PC-3 (cell line): Measurements from ENCODE around the gene HDAC4. TPM values are rescaled to one million over a fixed set of nuclear protein-coding genes. Genes with fewer than 3 reads are reported as not detected.

Source experiments
- ATAC-seq: fragments of 200-7000 bp; cut with Tn5 transposase; 2 replicates; pipeline ENCODE4 v1.9.1; 2020; ENCODE audit warnings: mild to moderate bottlenecking, moderate library complexity
- BruUV-seq: library from RNA; stranded (reverse); fragments of 400-500 nt; replicated peaks from 2 replicates; lab custom pipeline; 2021; lab: Mats Ljungman, UMichigan
- CTCF ChIA-PET: fragments of 300-600 bp; sonication (Branson Sonifier 250); formaldehyde crosslinking; loops from one replicate; lab custom pipeline; 2022; ENCODE audit warnings: antibody characterized with exemption; lab: Charles Lee
- POLR2A ChIA-PET: fragments of 300-600 bp; sonication (Branson Sonifier 250); formaldehyde crosslinking; loops from one replicate; lab custom pipeline; 2022; ENCODE audit warnings: antibody characterized with exemption; ENCODE audit not compliant: unreplicated experiment; lab: Charles Lee
- DNase-seq: peaks from one replicate; pipeline ENCODE4 v3.0.0-alpha.2; 2015
- H2AFZ ChIP-seq: fragments of 300-600 bp; sonication (generic); 2 replicates; pipeline ENCODE4 v1.6.0; 2016; ENCODE audit warnings: antibody characterized with exemption, low read length
- H3F3A ChIP-seq: fragments of 300-600 bp; sonication (generic); one replicate; pipeline ENCODE4 v1.6.0; 2017; ENCODE audit warnings: antibody characterized with exemption, low read length, control low read depth, mild to moderate bottlenecking; ENCODE audit not compliant: unreplicated experiment
- H3K27ac ChIP-seq: fragments of 300-600 bp; sonication (generic); 2 replicates; pipeline ENCODE4 v1.5.1; 2016; ENCODE audit warnings: mild to moderate bottlenecking, low read length
- H3K27me3 ChIP-seq: fragments of 300-600 bp; sonication (generic); 2 replicates; pipeline ENCODE4 v1.6.1; 2016; ENCODE audit warnings: low read length, mixed read lengths
- H3K36me3 ChIP-seq: fragments of 300-600 bp; sonication (generic); 2 replicates; pipeline ENCODE4 v1.6.1; 2016; ENCODE audit warnings: low read depth, mixed run types, low read length, mixed read lengths
- H3K4me1 ChIP-seq: fragments of 300-600 bp; sonication (generic); 2 replicates; pipeline ENCODE4 v1.5.1; 2016; ENCODE audit warnings: low read length; ENCODE audit not compliant: insufficient read depth
- H3K4me2 ChIP-seq: fragments of 300-600 bp; sonication (generic); 2 replicates; pipeline ENCODE4 v1.6.0; 2016; ENCODE audit warnings: low read length
- H3K4me3 ChIP-seq: fragments of 300-600 bp; sonication (generic); 2 replicates; pipeline ENCODE4 v1.5.1; 2016; ENCODE audit warnings: mild to moderate bottlenecking, low read length, mixed read lengths
- H3K79me2 ChIP-seq: fragments of 300-600 bp; sonication (generic); 2 replicates; pipeline ENCODE4 v1.6.1; 2017; ENCODE audit warnings: low read length, mixed read lengths
- H3K9ac ChIP-seq: fragments of 300-600 bp; sonication (generic); 2 replicates; pipeline ENCODE4 v1.6.0; 2016; ENCODE audit warnings: mild to moderate bottlenecking, low read length
- H3K9me2 ChIP-seq: fragments of 300-600 bp; sonication (generic); replicated peaks from 2 replicates; pipeline ENCODE4 v1.6.1; 2016; ENCODE audit warnings: mixed run types, low read length, mixed read lengths
- H3K9me3 ChIP-seq: fragments of 300-600 bp; sonication (generic); 2 replicates; pipeline ENCODE4 v1.6.1; 2016; ENCODE audit warnings: low read length, mixed read lengths
- H4K20me1 ChIP-seq: fragments of 300-600 bp; sonication (generic); 2 replicates; pipeline ENCODE4 v1.6.1; 2016; ENCODE audit warnings: low read length, mixed read lengths
- EZH2 ChIP-seq: fragments of 300-600 bp; sonication (generic); IDR thresholded peaks from one replicate; pipeline ENCODE4 v1.6.1; 2017; ENCODE audit warnings: antibody characterized with exemption, mild to moderate bottlenecking, low read length; ENCODE audit not compliant: unreplicated experiment
- EZH2phosphoT487 ChIP-seq: fragments of 300-600 bp; sonication (generic); IDR thresholded peaks from 2 replicates; pipeline ENCODE4 v1.6.1; 2018; ENCODE audit warnings: mild to moderate bottlenecking, antibody characterized with exemption, low read length, borderline replicate concordance
- intact Hi-C: fragments of 100-400 bp; cut with micrococcal nuclease; formaldehyde crosslinking; loops from 2 replicates; pipeline ENCODE4 v1.9.0; 2023
- total RNA-seq: library from RNA; depleted of rRNA; stranded (reverse); fragments of >200 nt; gene quantifications from 2 replicates; pipeline ENCODE4 v1.2.3, GENCODE V29; 2014
- TF ChIP-seq, protein P1 (sequence below): fragments of 300-600 bp; sonication (generic); conservative IDR thresholded peaks from 2 replicates; pipeline ENCODE4 v1.5.1; 2017; ENCODE audit warnings: antibody characterized with exemption, low read depth, mild to moderate bottlenecking, low read length

Gene HDAC4
- total RNA-seq, 1 experiment from 2014 or later: 8.5 TPM

DNA sequence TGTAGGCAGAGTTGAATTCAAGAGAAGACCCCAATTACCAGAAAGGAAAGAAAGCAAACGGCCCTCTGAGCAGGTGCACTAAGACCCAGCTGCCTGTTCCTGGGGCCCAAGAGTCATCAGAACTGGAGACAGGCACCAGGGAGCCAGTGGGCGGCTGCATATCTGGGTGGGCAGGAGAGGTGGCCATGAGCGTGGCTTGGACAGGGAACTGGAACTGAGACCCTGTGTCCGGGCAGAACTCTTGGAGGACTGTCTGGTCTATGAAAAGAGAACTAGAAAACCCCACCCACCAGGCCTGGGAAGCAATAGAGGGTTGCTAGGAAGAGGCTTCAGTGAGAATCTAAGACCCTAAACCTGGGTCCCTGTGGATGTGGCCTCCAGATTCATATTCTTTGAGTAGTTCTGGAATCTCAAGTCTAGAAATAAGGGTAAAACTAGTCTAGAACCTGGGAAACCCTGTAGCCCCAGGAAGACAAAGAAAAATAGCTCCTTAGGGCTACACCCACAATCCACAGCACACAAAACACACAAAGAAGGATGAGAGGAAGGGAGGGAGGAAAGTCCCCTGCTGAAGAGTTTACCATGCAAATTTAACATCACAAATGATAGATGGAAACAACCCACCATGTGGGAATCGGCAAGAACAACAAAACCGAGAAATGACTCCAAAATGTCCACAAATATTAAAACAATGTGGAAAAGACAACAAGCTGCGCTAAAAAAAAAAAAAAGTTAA lies 147.0 kb downstream of the HDAC4 start:
- Histone ChIP-seq H2AFZ (no peak overlapping the region), H3K36me3 (no peaks in the 10 kb centered on the region), H3K9me3 (no peaks in the 10 kb centered on the region), H3K4me1 (peaks cover 6% of the 10 kb centered on the region; the same call in 1 of the 2 replicates), H3K27me3 (no peaks in the 10 kb centered on the region), H3K9ac (no peak overlapping the region), H3F3A (no peaks in the 10 kb centered on the region), H3K79me2 (peaks cover 5% of the 10 kb centered on the region; the same call in 1 of the 2 replicates), H4K20me1 (no peaks in the 10 kb centered on the region), H3K27ac (no peak overlapping the region), H3K4me3 (no peak overlapping the region), H3K9me2 (no peaks in the 10 kb centered on the region), H3K4me2 (no peak overlapping the region)
- TF ChIP-seq EZH2phosphoT487: no peak
- TF ChIP-seq EZH2: no peak
- TF ChIP-seq, protein P1, sequence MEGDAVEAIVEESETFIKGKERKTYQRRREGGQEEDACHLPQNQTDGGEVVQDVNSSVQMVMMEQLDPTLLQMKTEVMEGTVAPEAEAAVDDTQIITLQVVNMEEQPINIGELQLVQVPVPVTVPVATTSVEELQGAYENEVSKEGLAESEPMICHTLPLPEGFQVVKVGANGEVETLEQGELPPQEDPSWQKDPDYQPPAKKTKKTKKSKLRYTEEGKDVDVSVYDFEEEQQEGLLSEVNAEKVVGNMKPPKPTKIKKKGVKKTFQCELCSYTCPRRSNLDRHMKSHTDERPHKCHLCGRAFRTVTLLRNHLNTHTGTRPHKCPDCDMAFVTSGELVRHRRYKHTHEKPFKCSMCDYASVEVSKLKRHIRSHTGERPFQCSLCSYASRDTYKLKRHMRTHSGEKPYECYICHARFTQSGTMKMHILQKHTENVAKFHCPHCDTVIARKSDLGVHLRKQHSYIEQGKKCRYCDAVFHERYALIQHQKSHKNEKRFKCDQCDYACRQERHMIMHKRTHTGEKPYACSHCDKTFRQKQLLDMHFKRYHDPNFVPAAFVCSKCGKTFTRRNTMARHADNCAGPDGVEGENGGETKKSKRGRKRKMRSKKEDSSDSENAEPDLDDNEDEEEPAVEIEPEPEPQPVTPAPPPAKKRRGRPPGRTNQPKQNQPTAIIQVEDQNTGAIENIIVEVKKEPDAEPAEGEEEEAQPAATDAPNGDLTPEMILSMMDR: no peak
- intact Hi-C loops: no loop called here
- no TSS peak for BruUV-seq
- ChIA-PET POLR2A (no interaction called here), CTCF (no interaction called here)
- ATAC-seq: no peak
- DNase-seq: no peak

DNA sequence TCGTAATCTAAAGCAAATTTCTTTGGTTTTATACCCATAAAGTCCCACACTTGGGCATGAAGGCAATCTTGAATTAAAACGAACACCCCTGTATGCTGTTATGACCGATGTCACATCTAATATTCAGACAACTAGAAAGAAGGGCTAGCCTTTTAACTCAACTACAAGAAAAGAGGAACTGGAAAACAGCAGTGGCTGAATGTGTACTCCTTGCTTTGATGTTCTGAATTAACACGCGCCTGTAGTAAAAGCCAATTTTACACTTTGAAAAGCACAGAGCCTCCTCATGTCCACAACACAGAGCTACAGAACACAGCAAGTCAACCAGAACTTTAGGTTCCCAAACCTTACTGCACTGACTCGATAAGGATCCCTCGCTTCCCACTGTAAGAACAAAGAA lies 147.6 kb downstream of the HDAC4 start:
- Histone ChIP-seq H3F3A (no peaks in the 10 kb centered on the region), H4K20me1 (no peaks in the 10 kb centered on the region), H2AFZ (no peak overlapping the region), H3K27ac (no peak overlapping the region), H3K79me2 (peaks cover 5% of the 10 kb centered on the region; the same call in 1 of the 2 replicates), H3K4me3 (no peak overlapping the region), H3K4me1 (peaks cover 9% of the 10 kb centered on the region; the same call in 1 of the 2 replicates), H3K9me3 (no peaks in the 10 kb centered on the region), H3K4me2 (no peak overlapping the region), H3K9ac (no peak overlapping the region), H3K27me3 (no peaks in the 10 kb centered on the region), H3K9me2 (no peaks in the 10 kb centered on the region), H3K36me3 (no peaks in the 10 kb centered on the region)
- no TSS peak for BruUV-seq
- intact Hi-C loops: no loop called here
- CTCF ChIA-PET: no interaction called here
- no peak for ATAC-seq
- TF ChIP-seq EZH2phosphoT487 (no peak), EZH2 (no peak)
- TF ChIP-seq, protein P1: no peak
- POLR2A ChIA-PET: no interaction called here
- no peak for DNase-seq

DNA sequence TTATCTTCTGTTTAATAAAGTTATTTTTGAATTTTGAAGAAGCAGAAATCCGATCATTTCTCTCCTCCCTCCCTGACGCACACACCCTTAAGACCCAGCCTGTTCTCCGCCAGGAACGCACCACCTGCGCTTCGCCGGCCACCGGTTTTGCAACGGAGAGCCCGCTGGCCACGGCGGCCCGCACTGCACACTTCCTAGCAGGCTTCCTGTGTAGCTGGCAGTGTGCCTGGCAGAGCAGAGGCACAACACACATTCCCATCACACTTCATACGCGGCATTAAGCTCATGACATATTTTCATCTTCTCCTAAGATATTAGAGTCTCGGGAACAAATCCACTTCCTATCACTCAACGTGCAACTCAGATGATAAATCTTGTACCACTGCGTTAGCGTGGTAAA lies 148.0 kb downstream of the HDAC4 start:
- no peak overlapping the region for H3K4me2 ChIP-seq
- ChIA-PET CTCF (no interaction called here), POLR2A (no interaction called here)
- H4K20me1 ChIP-seq: no peaks in the 10 kb centered on the region
- intact Hi-C loops: no loop called here
- H2AFZ ChIP-seq: no peak overlapping the region
- no peaks in the 10 kb centered on the region for H3K9me3 ChIP-seq
- no peaks in the 10 kb centered on the region for H3K36me3 ChIP-seq
- H3K27ac ChIP-seq: no peak overlapping the region
- no peak overlapping the region for H3K9ac ChIP-seq
- H3F3A ChIP-seq: no peaks in the 10 kb centered on the region
- no peak for DNase-seq
- peaks cover 5% of the 10 kb centered on the region; the same call in 1 of the 2 replicates for H3K79me2 ChIP-seq
- no peak overlapping the region for H3K4me3 ChIP-seq
- no peaks in the 10 kb centered on the region for H3K9me2 ChIP-seq
- no TSS peak for BruUV-seq
- TF ChIP-seq, protein P1: no peak
- no peak for TF ChIP-seq EZH2phosphoT487
- no peak for TF ChIP-seq EZH2
- peaks cover 14% of the 10 kb centered on the region for H3K4me1 ChIP-seq
- H3K27me3 ChIP-seq: no peaks in the 10 kb centered on the region
- no peak for ATAC-seq
